GM21619 (cell line): ENCODE data around the gene BBX.
"Not testable (repeated sequence)": the region's sequence is repeated elsewhere in the genome, so short reads cannot be mapped to it uniquely, and the experiment has no call there.

Experiments used
- ATAC-seq: cut with Tn5 transposase; IDR thresholded peaks from one replicate; pipeline ENCODE4 v1.9.1; 2021; ENCODE audit not compliant: unreplicated experiment

The BBX gene

GRCh38 chr3:107676469-107677309, 153.9 kb downstream of the BBX start:
- no peak for ATAC-seq

GRCh38 chr3:107679921-107680320, 157.2 kb downstream of the BBX start:
- no peak for ATAC-seq

- no peak for ATAC-seq
Measured at GRCh38 chr3:107680698-107681097, 157.9 kb downstream of the BBX start.

DNA sequence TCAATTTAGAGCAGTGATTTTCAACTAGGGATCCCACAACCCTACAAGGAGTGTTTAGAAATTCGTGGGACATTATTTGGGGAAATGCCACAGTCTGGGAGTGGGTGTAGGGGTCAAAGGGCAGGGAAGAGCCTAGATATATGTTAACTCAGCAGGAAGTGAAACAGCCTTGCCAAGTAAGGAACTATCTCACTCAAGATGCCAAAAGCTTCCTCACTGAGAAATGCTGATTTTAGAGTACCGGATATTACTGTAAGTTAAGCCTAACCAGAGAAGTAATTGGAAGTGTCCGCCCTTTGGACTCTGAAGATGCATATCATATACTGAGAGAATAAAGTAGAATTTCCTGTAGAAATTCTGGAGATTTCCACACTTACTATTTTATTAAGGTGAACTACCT, 158.6 kb downstream of the BBX start:
- no peak for ATAC-seq

- no peak for ATAC-seq
Measured at GRCh38 chr3:107682580-107682979, 159.8 kb downstream of the BBX start.

GRCh38 chr3:107683447-107683846, 160.7 kb downstream of the BBX start:
- ATAC-seq = no peak

DNA sequence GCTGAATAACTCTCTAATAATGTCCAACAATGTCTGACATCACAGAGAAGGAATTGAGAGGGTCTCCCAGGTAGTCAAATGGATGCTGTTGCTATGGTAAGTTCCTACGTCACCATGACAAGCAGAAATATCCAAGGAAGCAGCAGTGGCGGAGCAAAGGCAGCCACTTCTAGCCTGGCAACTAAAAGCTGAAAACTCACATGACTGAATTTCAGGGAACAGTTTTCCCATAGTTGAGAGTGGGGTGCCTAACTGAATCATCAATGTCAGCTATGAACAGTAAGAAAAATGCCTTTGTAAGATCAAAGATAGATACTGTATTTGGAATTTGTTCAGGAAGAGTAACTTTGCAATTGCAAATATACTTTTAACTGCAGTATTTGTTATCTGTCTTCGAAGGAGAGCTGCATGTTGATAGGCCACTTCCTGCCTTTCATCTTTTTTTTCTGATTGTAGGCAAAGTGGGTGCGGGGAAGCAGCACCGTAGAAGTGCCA, 161.7 kb downstream of the BBX start:
- no peak for ATAC-seq

- ATAC-seq = no peak
Measured at GRCh38 chr3:107685383-107685782, 162.6 kb downstream of the BBX start.

DNA sequence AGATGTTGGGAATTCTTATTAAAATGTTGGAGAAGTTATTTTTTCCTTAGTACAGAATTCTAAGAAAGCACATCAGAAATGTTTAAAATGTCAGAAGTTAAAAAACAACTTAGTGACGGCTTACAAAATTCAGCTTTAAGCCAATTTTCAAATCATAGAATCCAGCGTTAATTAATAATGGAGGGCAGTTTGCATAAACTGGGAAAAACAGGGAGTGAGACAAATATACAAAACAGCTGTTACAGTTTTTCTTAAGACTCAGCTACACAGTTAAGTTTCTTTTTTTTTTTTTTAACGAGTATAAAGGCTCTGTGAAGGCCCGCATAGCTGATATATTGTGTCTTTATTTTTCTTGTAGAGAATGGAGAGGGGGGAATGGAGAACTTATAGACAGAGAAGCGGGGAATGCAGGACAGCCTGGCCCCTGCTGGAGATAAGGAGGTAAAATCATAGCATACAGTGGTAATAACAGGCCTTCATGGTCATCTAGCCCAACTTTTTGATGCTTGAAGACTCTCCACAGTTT, 164.4 kb downstream of the BBX start:
- no peak for ATAC-seq

DNA sequence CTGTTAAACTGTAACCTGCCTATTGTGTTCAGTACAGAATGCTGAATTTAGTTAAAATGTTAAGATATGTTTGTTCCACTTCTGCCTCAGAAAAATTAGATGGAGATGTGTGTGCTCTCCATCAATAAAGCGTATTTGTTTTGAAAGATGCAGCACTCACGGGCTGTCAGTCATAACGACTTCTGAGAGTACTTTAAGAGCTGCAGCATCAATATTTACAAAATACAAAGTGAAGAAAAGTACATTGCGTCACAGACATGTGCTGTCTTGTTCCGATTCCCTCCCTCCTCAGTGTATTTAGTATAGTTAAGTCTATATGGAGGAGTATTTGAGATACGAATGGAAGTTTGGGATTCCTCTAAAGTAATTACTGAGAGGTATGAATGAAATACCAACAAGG, 166.6 kb downstream of the BBX start:
- ATAC-seq = no peak

- no peak for ATAC-seq
Measured at GRCh38 chr3:107690522-107691138, 167.9 kb downstream of the BBX start.

DNA sequence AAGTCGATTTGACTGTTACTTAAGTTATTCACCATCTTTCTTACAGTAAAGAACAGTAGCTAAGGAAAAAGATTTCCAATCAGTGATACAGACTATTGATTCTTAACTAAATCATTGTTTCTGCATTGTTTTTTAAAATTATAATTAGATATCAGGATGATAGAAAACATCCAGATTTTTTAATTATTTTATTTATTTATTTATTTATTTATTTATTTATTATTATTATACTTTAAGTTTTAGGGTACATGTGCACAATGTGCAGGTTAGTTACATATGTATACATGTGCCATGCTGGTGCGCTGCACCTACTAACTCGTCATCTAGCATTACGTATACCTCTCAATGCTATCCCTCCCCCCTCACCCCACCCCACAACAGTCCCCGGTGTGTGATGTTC, 169.2 kb downstream of the BBX start:
- not testable (repeated sequence) for ATAC-seq

DNA sequence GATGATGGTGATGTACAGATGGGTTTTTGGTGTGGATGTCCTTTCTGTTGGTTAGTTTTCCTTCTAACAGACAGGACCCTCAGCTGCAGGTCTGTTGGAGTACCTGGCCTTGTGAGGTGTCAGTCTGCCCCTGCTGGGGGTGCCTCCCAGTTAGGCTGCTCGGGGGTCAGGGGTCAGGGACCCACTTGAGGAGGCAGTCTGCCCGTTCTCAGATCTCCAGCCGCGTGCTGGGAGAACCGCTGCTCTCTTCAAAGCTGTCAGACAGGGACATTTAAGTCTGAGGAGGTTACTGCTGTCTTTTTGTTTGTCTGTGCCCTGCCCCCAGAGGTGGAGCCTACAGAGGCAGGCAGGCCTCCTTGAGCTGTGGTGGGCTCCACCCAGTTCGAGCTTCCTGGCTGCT, 174.6 kb downstream of the BBX start:
- ATAC-seq = not testable (repeated sequence)

DNA sequence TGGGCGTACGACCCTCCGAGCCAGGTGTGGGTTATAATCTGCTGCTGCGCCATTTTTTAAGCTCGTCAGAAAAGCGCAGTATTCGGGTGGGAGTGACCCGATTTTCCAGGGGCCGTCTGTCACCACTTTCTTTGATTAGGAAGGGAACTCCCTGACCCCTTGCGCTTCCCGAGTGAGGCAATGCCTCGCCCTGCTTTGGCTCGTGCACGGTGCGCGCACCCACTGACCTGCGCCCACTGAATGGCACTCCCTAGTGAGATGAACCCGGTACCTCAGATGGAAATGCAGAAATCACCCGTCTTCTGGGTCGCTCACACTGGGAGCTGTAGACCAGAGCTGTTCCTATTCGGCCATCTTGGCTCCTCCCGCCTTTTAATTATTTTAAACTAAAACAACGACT, 175.1 kb downstream of the BBX start:
- ATAC-seq = not testable (repeated sequence)

GRCh38 chr3:107699682-107700081, 176.9 kb downstream of the BBX start:
- ATAC-seq = no peak

DNA sequence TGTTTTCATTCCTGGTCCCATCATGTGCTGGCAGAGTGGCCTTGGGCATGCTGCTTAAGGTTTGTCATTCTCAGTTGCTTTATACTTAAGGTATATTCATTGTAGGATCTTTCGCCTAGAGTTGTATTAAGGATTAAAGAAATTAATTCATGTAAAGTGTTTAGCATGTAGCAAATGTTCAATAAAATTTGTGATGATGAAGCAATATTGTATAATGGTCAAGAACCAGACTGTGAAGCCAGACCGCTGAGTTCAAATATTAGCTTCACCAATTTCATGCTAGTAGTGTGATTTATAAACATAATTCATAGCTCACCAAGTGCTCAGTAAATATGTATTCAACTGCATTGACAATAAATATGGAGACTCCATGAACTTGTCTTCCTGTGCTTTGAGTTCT, 178.5 kb downstream of the BBX start:
- ATAC-seq = no peak

DNA sequence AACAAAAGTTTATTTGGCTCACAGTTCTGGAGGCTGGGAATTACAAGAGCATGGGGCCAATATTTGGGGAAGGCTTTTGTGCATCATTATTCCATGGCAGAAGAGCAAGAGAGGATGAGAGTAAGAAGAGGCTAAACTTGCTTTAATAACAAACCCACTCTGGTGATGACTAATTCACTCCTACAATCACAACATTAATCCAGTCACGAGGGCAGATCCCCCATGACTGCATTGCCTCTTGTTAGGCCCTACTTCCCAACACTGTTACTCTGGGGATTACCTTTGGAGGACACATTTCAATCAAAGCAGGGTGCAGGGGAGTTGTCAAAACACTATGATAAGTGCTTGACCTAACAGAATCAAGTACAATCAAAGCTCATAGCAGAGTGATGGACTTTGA, 181.7 kb downstream of the BBX start:
- ATAC-seq = no peak

- ATAC-seq = no peak
Measured at GRCh38 chr3:107705046-107705445, 182.3 kb downstream of the BBX start.

- ATAC-seq = no peak
Measured at GRCh38 chr3:107710851-107711250, 188.1 kb downstream of the BBX start.

DNA sequence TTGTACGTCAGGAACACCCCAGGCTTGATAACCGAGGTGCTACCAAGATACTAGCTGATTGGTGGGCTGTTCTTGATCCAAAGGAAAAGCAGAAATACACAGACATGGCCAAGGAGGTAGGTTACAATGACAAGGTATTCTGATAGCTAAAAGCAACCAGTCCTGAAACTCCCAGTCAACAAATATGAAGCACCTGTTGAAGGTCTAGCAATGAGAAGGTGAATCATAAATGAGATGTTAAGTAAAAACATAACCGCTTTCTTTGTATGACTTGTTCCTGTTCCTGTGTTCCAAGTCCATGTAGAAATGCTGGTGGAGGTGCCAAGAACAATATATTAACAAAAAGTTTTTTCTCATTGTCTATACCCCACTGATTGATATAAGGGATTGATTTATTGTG, 194.0 kb downstream of the BBX start:
- no peak for ATAC-seq

DNA sequence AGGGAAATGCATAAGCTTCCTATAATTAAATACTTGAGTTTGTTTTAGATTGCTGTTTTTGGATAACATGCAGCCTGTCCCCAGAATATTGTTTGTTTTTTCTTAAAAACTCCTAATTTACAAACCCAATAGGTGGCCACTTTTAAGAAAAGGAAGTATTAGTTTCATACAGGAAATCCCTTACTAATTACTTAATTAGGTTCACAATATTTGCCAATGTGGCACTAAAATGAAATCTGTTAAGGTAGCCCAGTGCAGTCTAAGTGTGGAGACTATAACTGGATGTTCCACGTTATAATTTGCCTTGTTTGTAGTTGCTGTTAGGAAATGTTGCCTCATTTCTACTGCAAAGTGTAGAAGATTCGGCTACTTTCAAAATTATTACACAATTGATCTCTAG, 195.8 kb downstream of the BBX start:
- ATAC-seq = no peak

DNA sequence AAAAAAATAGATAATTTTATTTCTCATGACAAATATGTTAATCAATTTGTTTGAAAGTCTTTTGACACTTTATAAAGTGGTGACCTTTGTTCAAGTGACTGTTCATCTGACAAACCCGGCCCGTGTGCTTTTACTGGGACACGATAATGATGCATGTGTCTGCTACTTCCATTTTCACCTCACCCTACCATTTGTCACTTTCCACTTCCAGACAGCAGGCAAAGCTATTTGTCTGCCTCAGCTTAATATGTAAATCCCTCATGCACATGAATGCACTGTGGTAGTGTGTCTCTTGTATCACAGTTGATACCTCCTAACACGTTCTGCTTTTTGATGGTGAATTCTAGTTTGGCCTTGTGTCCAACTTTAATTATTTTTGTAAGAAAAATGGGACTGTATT, 204.3 kb downstream of the BBX start:
- no peak for ATAC-seq
